ENCODE results near the gene CHMP2A.

The CHMP2A gene

DNA sequence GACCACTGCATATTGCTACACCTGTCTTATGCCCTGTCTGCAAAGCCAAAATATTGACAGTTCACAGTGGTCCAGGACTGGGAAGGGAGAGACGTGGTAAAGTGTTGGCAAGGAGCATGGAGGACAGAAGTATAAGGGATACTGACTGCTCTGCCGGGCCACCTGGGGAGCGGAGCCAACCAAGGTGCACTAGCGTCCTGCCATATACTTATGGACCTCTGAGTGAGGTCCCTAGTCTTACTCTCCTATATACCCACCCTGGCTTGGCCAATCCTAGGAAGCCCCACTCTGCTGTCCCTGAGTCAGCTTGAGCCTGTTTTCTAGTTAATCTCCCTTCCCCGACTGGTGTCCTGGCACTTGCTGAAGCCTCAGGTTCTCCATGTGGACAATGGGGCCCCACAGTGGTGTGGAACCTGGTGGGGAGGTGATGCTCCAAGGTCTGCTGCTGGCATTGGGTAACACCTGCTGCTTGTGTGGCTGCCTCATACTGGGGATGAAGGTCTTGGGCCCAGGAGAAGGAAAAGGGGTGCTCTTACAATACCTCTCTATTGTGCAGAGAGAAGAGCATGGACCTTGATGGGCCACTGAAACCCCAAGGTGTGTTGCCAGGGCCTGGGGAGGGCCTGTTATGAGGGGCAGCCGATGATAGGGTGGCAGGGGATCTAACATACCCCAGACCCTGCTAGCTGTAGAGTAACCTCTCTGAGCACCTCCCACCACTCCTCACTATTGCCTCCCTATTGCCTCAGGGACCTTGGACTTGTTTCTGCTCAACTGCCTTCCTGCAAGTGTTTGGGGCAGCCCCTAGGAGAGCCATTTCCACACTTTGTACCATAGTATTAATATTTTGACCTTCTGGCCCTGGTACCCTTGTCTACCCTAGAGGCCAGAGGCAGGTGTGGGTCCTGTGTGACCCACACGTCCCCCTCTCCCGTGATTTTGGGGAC, 17.8 kb downstream of the CHMP2A start:
- DNase-seq: no peak

DNA sequence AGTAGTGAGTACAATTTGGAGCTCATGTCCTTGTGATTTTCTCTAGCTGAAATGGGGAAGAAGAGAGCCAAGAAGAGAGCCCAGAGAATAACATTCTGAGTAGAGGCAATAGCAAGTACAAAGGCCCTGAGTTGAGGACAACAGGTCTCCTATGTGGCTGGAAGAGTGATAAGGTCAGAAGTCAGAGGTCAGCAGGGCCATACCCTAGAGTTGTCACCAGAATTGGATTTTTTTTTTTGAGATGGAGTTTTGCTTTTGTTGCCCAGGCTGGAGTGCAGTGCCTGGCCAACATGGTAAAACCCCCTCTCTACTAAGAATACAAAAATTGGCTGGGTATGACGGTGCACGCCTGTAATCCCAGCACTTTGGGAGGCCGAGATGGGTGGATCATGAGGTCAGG, 19.0 kb downstream of the CHMP2A start:
- DNase-seq: no peak

DNA sequence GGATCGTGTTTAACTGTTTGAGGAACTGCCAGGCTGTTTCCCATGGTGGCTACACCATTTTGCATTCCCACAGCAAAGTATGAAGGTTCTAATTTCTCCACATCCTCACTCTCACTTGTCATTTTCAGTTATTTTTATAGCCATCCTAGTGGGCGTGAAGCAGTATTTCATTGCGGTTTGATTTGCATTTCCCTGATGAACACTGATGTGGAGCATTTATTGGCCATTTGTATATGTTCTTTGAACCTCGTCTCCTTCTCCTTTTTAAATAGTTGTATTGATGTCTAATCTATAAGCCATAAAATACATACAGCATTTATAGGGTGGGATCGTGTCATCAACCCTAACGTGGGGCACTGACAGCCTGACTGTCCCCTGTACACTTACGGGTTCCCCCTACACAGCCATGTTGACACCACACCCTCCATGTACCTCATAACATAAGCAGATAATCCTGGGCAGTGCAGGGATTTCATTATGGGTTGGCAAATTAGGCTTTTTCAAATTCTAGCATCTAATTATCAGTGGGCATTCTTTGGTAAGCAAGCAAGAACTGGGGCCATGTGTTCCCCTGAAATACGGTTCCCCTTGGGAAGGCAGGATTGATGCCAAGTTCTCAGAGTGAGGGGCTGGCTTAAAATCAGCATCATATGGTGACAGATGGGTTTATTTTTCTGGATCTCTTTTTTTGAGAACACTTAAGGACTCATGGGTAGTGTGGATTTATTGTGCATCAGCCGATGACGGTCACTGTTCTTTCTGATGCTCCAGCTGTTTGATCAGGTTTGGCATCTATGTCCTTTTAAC, 23.7 kb downstream of the CHMP2A start:
- no peak for DNase-seq

DNA sequence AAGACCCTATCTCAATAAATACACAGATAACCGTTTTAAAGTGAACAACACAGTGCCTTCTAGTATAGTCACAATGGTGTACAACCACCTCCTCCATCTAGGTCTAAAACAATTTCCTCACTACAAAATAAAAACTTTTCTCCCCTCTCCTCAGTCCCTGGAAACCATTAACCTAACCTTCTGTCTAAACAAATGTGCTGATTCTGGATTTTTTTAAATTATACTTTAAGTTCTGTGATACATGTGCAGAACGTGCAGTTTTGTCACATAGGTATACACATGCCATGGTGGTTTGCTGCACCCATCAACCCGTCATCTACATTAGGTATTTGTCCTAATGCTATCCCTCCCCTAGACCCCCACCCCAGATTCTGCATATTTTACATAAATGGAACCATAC, 25.5 kb downstream of the CHMP2A start:
- DNase-seq: no peak

DNA sequence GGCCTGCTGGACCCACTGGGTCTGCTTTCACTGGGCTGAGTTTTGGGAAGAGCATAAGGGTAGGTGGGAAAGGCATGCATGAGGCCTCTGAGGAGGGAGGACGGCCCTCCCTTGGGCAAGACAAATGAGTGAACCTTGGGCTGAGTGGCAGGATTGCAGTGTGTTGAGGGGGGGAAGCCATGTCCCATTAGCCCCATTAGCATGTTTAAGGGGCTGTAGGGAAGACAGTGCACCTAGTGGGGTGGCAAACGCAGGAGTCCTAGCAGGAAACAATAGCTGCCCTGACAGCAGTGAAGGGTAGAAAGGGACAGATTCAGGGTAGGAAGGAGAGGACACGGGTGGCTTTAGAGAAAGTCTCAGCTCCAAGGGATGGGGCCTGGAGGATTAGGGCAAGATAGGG, 32.2 kb downstream of the CHMP2A start:
- no peak for DNase-seq

DNA sequence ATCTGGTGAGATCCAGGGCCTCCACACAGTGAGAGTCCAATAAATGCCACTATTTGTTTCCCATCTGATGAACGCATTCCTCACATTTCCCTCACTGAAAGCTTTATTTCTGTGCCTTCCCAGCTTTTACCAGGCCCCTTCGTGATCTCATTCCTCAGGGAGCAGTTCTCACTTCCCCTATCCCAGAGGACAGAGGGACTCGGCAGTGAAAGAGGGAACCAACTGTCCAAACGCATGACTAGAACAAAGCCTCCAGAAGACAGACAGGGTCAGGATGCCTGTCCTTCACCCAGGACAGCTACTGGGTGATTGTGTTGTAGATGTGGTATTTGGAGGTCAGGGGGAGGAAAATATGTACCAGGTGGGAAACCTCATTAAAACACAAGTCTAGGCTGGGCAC, 33.3 kb downstream of the CHMP2A start:
- no peak for DNase-seq

DNA sequence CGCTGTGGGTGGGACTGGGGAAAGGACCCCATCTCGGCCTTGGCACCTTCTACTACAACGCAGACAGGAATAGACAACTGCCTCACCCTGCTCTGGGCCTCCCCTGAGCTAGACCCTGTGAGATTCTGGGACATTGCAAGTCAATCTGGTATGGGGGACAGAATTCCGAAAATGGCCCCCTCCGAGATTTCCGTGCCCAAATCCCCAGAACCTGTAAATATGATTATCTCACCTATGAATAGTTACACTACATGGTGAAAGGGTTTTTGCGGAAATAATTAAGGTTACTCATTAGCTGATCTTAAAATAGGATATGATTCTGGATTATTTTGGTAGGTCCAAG, 34.7 kb downstream of the CHMP2A start:
- DNase-seq: no peak

DNA sequence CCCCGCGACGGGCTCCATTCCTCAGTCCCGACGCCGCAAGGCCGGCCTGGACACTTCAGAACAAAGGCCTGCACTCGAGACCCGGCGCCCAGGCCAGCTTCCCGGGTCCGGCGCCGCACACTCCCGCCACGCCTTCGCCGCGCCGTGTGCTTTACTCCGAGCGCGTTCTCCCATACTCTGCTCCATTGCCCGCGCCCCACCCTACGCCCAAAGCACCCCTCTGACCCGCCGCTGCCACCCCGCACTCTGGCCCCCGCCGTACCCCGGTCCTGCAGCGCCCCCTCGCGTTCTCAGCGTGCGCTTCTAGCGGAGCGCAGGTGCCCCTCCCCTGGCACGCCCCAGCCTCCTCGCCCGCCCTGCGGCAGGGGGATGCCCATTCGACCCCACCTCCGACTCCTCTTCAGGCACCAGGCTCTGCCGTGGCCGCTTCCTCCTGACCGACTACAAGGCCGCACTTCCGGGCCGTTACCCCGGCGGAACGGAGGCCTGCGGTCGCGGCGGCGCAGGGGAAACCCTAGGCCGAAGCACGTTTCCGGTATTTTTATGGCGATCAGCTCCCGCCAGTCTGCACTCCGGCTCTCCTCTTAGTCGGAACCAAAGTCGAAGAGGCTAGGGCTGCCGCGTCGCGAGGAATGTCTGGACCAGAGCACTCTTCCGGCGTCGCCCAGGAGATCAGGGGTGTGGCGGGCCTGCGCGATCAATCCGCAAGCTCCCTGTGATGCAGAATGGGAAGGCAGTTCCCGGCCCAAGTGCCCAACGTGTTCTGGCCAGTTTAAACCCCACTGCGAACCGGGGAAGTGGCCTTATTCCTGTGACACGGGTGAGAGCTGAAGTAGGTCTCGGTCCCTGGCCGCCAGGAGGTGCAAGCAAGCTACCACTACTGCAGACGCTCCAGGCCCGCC, 35.3 kb downstream of the CHMP2A start, which contains the start of gene ZBTB45:
Gene ZBTB45, minus strand, starts transcription at position 456 of the 902 bp plus-strand sequence. CDS start 2,137 bp downstream, outside the sequence.
- peak; percentile 93 for DNase-seq

DNA sequence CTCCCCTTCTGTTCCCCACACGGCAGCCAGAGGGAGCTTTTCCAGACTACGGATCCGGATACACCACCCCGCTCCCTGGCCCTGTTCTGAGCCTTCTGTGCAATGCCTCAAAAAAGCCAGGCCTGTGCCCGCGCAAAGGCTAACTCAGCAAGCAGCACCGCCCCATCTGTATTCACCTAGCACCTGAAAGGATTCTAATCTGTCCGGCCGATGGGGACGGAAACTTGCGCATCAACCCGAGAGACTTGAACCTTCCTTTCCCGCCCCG, 35.9 kb downstream of the CHMP2A start:
- DNase-seq: peak; percentile 54

DNA sequence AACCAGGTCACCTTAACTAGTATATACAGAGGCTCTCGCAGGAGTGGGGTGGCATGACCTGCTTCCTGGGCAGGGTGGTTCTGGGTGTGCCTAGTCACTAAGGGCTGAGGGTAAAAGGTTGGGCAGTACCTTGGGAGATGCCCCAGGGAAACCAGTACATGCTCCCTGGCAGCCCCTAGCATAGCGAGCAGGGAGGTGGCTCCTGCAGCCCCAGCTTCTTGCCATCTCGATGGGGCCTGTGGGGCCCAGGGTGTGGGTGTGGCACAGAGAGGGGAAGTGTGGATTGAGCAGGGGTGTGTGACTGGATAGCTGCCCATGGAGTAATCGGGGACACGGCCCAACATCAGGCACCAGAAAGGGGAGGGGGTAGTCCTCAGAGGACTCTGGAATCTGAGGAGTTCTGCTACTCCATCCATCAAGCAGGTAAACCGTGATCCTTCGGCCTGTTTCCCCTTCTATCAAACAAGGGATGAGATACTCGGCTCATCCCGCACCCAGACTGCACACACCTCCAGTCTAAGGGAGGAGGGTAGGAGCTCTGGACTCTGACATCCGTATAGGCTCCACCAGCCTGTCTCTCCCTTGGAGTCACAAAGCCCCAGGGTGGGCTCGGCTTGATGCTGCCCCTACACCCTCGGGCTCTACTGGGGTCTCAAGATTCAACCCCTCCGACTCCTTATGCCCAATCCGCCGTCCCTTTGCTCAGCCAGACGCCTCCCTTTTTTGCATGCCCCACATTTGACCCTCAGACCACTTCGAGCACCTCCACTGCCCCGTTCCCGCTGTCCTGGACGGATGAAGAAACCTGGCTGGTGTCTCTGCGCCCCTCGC, 36.4 kb downstream of the CHMP2A start:
- DNase-seq: no peak

DNA sequence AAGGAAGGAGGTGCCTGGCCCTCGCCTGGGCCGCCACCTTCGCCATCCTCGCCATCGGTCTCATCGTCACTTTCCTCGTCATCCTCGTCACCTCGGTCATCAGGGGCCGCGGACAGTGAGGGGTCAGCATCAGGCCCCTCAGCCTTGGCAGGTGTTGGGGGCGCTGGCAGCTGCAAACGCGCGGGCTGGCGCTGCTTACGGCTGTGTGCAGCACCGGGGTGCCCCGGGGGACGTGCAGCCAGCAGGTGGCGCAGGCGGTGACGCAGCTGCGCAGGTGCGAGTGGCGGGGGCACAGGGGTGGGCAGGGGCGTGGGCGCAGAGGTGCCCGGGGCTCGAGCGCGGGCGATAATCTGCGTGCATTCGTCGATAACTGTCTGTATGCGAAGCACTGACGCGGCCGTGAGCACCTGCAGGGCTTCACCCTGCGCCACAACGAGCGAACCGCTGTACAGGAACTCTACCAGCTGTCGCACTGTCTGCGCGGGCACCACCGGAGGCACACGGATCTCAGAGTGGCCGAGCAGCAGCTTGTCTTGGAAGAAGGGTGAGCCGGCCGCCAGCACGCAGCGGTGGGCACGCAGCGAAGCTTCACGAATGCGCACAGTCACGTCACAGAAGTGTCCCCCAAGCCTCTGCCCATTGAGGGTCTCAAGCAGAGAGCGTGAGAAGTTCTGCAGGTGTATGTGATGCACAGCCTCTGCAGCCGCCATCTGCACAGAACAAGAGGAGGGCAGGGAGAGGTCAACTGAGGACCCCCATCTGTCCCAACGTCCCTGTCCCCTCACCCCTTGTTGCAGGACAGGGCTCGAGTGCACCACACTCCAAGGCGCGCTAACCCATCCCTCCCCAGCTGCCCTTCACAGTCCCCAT, 37.7 kb downstream of the CHMP2A start:
- DNase-seq: no peak

DNA sequence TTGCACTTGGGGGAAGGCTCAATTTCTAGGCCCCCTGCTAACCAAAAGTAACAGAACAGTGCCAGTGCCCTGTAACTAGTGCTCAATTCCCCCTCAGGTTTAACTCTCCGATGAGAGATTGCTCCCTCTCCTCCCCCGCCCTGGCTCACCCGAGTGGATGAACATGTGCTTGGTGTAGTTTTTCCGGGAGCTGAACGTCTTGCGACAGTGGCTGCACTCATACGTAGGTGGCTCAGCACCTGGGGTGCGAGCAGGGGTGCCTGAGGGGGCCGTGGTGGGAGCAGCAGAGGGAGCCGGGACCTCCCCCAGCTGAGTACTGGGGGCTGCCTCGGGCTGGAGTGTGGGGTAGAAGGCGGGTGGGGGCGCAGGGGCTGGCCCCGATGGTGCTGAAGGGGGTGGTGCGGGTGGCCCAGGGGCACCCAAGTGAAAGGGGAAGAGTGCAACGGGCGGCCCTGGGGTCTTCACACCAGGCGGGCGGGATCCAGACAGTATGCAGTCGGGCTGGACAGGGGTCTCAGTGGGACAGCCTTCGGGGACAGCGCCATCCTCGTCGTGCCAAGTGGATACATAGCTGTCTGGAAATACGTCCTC, 38.6 kb downstream of the CHMP2A start:
- no peak for DNase-seq

DNA sequence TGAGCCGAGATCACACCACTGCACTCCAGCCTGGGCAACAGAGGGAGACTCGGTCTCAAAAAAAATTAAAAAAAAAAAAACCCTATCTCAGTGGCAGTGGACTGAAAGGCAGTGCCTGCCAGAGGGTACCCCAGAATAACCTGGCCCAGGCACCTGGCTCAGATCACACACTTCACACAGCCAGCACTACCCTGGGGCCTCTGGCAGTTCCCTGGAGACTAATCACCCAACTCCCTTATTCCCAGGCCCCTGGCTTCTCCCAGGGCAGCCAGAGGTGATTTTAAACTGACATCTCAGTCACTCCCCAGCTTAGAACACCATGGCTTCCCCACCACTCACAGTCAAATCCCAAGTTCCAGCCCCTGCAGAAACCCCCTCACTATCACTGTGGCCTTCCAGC, 39.6 kb downstream of the CHMP2A start:
- DNase-seq: no peak

DNA sequence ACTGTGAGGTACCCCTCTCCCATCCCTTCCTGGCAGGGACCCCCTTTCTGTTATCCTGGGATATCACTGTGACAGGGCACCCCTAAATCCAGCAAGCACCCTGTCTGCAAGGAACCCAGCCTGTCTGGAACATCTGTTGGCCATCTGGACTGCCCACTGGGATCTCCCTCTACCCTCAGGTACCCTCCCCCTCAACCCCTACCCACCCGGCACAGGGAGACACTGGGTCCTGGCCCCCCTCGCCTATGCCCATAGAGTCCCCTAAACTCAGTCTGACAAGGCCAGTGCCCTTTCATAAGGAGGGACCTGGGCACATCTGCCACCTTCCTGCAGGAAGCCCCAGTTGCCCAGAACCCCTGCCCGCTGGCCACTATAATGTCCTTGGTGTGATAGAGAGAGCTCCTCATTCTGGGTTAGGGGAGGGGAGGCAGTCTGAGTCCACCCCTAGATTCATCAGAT, 40.3 kb downstream of the CHMP2A start:
- DNase-seq: no peak

DNA sequence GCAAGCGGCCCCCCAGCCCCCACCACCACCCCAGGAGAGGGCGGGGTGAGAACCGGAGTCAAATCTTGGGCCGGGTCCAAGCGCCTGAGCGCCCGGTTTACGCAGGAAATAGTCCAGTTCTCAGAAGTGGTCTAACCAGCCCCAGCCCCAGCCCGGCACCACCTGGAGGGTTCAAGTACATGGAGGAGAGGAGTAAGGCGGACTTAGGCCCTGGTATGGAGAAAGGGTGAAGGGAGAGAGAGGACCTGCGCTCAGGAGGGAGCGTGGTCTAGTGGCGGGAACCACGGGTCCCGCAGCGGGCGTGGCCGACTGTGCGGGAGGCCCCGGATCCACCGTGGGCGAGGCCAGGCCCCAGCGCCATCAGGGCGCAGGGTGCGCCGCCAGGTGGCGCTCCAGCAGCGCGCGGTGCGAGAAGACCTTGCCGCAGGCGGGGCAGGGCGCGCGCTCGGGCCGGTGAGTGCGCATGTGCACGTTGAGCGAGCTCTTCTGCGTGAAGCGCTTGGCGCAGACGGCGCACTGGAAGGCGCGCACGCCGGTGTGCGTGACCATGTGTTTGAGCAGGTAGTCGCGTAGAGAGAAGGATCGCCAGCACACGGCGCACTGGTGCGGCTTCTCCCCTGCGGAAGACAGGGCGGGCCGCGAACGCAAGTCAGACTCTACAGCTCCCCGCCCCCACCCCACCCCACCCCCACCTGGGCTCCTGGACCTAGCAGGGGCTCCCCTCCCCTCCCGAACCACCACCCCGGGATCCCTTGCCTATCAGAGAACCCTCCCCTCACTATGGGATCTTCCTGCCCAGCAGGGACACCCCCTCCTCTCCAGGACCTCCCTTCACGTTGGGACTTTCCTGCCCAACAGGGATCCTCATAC, 41.0 kb downstream of the CHMP2A start:
- DNase-seq: peak; percentile 81

DNA sequence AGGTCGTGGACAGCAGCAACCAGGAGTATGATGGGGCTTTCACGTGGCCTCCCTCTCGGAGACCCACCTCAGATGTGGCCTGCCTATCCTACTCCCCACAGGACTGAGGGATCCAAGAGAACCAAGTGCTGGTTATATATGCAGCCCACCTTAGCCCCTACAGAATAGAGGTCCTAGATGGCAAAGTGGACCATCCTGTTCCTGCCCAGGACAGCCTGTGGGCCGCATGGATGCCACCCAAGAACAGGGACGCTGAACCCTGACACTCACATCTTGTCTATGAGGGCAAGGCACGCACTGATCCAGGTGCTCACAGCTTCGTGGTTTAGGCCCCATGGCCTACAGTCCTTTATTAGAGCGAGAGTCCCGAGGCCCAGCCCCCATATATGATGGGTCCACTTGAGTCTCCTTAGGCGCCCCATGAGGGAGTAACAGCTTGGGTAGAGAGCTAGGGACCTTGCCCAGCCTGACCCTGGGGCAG, 41.7 kb downstream of the CHMP2A start:
- no peak for DNase-seq

DNA sequence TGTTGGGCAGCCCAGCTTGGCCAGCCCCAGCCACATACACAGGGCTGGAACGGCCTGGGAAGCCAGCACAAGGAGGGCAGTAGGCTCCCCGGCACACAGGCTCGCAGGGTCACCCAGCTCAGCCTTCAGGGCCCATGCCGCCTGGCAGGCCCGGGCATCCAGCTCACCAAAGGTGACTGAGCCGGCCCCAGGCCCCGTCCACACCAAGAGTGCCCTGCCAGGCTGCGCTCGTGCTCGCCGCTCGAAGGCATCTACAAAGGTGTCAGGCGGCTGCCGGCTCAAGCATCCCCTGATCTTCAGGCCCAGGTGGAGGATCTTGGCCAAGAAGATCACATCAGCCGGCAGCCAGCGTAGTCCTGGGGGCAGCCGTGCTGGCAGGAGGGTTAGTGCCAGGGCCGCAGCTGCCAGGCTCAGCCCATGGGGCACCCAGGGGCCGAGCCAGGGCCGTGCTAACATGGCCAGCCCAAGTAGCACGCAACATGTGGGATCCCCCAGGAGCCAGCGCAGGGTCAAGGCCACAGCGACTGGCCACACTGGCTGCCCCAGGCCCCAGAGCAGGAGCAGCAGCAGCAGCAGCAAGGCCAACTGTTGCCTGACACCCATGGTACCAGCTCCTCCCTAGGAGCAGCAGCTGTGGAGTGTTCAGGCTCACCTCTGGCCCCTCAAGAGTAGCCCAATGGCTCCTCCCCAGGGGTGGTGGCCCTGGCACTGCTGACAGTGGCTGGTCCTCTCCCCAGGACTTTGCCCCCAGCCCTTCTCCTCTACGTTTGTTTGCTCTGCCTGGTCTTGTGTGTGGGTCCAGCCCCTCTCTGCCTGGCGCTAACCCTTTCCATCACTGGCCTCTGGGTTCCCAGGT, 43.3 kb downstream of the CHMP2A start, which contains the start of gene SLC27A5:
Gene SLC27A5, minus strand, starts transcription at position 640 of the 856 bp plus-strand sequence. Its CDS starts 37 bp downstream, at position 603.
- no peak for DNase-seq
